ENCODE results near the gene ZNF578. TPM values are rescaled to one million over a fixed set of nuclear protein-coding genes. Genes with fewer than 3 reads are reported as not detected.
"Not testable (repeated sequence)": the region's sequence is repeated elsewhere in the genome, so short reads cannot be mapped to it uniquely, and the experiment has no call there.

ZNF578 gene
- polyA plus RNA-seq, 3 donors, result 5.6 to 8.6 (median 5.7) TPM

- no peak for DNase-seq
These were observed 101.0 kb downstream of the ZNF578 start for GRCh38 chr19:52554216-52554971.

- no peak for DNase-seq
These were observed 104.1 kb downstream of the ZNF578 start for GRCh38 chr19:52557231-52557995.

- DNase-seq, result not testable (repeated sequence)
These were observed 105.5 kb downstream of the ZNF578 start for GRCh38 chr19:52558732-52559445.

GRCh38 chr19:52561611-52562010 lies 108.3 kb downstream of the ZNF578 start:
- DNase-seq, result not testable (repeated sequence)

Other genes with a start within 250 kb of the ZNF578 start
- 10 to 100 TPM; 16.9 to 23.5 (median 18.7) TPM for gene ZNF766, start 184.0 kb upstream of the ZNF578 start, polyA plus RNA-seq (ENCODE audit: insufficient read length in 3 of 3)
- gene ZNF480, start 156.4 kb upstream of the ZNF578 start, polyA plus RNA-seq (ENCODE audit: insufficient read length in 3 of 3), result 10 to 100 TPM; 15.9 to 16.5 (median 16.4) TPM
- gene ZNF610, start 117.3 kb upstream of the ZNF578 start, polyA plus RNA-seq (ENCODE audit: insufficient read length in 3 of 3), result 10 to 100 TPM; 11.2 to 13.4 (median 11.4) TPM
- 10 to 100 TPM; 20.1 to 30.0 (median 25.4) TPM for gene ZNF880, start 83.6 kb upstream of the ZNF578 start, polyA plus RNA-seq (ENCODE audit: insufficient read length in 3 of 3)
- gene ZNF528, start 55.7 kb upstream of the ZNF578 start, polyA plus RNA-seq (ENCODE audit: insufficient read length in 3 of 3), result 10 to 100 TPM; 28.0 to 62.6 (median 51.5) TPM
- 1 to 10 TPM in 1 of 3 donors, under 1 TPM in 2; 0.27 to 1.2 (median 0.43) TPM for gene ZNF534, start 24.4 kb upstream of the ZNF578 start, polyA plus RNA-seq (ENCODE audit: insufficient read length in 3 of 3)
- gene ZNF808, start 74.1 kb downstream of the ZNF578 start, polyA plus RNA-seq (ENCODE audit: insufficient read length in 3 of 3), result 10 to 100 TPM in 2 of 3 donors, 1 to 10 TPM in 1; 8.4 to 25.7 (median 18.9) TPM
- gene ZNF701, start 116.7 kb downstream of the ZNF578 start, polyA plus RNA-seq (ENCODE audit: insufficient read length in 3 of 3), result 10 to 100 TPM; 12.5 to 22.2 (median 20.3) TPM
- gene ZNF83, start 184.8 kb downstream of the ZNF578 start, polyA plus RNA-seq (ENCODE audit: insufficient read length in 3 of 3), result 100 to 1,000 TPM in 1 of 3 donors, 10 to 100 TPM in 2; 51.0 to 118 (median 81.5) TPM

Data from renal pelvis (tissue), 4 donors.